ENCODE measurements around the gene NIM1K.

DNA sequence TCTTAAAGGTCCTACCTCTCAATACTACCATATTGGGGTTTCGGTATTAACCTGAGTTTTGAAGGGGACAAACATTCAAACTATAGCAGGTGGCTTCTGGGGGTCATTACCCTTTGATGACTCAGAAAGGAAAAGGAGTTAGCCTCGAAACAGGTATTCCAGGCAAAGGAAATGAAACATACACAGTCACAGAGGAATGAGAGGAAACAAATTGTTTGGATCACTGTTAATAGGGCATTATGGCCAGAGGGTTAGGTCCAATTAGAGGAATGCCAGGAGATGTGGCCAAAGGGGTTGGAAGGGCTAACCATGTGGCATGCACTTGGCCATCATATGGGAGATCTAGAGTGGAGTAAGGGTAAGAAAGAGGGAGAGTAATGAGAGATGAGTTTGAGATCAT, 23.9 kb upstream of the NIM1K start:
- TF ChIP-seq CTCF (IDR thresholded peaks at IDR 0.05; ENCODE audit: insufficient read depth, low read length) (no peak), POLR2AphosphoS5 (IDR thresholded peaks at IDR 0.05; ENCODE audit: low read depth) (no peak), REST (IDR thresholded peaks at IDR 0.05; ENCODE audit: insufficient replicate concordance, low read depth) (no peak), GABPA (IDR thresholded peaks at IDR 0.05; ENCODE audit: low read depth) (no peak)

Data from HL-60 (cell line).